NCI-H1930 (cell line): ENCODE results near the gene UBE2L5.

Experiments
- DNase-seq, 2 experiments: peaks; one replicate each; lab custom pipeline; 2025; lab: John Stamatoyannopoulos, UW

The UBE2L5 gene

DNA sequence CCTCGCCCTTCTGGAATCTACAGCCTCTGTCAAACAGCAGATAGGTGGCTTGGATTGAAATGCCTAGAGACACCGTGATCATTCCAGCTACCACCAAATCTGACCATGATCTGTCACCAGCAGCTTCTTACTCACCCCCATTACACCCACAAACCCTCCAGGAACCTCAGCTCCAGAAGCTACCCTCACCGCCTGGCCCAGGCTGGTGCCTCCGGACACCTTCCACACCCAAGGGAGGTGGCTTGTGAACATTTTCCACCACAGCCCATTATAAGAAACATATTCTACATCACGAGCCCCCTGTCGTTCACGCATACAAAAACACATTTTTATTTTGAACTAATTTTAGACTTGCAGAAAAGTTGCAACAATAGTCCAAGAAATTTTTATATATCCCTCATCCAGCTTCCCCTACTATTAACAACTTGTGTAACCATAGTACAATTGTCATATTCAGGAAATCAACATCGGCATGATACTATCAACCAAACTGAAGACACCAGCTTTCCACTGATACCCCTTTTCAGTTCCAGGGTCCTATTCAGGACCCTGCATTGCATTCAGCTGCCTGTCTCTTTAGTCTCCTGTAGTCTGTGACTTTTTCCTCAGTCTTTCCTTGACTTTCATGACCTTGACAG, 15.4 kb upstream of the UBE2L5 start:
- no peak for DNase-seq

DNA sequence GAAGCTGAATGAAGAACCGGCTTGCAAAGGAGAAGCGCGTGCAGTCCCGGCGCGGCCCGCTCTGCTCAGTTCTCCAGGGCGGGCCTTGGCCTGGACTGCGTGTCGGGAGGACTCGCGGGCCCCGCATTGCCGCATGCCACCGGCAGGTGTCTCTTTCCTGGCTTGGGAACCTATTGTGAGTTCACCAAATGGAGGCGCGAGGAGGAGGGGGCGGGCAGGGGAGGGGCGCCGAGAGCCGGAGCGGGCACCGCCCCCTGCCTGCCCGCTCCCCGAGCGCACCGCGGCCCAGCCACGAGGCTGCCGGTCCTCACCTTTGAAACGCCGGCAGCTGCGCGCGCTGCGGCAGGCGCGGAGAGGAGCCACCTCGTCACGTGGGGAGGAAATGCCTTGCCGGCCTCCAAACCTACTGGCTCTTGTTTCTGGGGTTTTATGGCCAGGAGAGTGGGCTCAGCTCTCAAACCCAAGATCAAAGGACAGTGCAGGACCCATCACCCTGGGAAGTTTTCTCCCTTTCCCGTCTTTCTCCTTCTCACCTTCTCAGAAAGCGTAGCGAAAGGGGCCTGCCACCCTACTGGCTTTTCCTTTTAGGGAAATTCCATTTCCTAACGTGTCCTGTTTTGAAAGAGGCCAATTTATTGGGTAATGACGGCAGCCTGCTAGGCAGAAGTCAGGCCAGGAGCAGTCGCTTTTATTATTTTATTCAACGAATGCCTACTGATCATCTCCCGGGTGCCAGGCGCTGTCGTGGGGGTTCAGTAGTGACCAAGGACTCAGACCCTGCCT, 13.8 kb upstream of the UBE2L5 start:
- DNase-seq, result peak; percentile 92 to 93

DNA sequence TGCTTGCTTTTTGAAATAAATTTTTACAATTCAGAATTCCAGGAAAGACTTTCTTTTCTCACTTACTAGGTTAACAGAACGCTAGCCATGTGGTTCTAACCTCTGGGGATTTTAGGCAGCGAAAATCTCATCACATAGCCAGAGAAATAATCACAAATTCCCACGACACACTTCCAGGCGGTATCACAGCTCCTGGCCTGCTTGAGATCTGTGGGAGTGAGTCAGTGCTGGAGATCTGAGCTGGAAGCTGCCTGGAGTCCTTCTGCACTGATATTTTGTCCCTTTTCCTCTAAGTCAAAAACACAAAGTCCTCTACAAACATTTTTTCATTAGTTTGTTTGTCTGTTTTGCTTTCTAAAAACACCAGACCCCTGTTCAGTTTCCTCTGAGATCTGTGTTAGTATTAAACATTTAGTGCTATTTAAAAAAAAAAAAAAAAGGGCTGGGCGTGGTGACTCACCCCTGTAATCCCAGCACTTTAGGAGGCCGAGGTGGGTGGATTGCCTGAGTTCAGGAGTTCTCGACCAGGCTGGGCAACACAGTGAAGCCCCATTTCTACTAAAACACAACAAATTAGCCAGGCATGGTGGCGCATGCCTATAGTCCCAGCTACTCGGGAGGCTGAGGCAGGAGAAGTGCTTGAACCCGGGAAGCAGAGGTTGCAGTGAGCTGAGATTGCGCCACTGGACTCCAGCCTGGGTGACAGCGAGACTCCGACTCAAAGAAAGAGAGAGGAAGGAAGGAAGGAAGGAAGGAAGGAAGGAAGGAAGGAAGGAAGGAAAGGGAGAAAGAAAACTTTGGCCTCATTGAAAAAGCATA, 12.2 kb upstream of the UBE2L5 start:
- no peak for DNase-seq

DNA sequence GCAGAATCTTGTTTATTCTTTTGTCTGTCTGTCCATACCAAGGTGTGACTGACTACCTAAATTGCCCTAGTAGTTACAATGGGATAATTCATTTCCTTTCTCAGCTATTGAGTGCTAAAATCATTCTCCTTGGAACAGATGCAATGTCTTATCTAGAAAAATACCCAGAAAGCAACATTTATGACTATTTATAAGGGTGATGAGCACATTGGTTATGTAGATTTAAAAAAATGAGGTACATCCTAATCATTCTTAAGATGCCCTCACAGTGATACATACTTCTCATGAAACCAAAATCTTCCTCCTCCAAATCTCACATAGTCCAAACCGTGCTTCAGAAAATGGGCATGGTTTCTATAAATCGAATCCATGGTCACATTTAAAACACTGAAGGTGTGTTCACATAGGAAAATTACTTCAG, 11.6 kb upstream of the UBE2L5 start:
- DNase-seq, result no peak

DNA sequence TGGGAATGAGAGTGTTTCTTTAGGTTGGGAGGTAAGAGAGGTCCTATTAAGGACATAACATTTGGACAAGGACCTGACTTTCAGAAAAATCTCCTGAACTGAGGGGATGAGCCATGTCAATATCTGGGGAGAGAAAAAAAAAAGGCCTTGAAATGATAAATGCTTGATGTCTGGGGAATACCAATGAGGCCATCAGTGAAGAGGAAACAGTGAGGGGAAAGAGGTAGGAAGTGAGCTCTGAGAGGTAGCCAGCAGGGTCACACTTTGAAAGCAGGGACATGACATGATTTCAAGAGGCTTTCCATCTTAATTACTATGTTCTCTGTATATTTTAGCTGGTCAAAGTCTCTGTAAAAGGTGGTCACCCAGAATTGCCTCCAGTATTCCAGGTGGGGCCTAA, 9.9 kb upstream of the UBE2L5 start:
- no peak for DNase-seq

DNA sequence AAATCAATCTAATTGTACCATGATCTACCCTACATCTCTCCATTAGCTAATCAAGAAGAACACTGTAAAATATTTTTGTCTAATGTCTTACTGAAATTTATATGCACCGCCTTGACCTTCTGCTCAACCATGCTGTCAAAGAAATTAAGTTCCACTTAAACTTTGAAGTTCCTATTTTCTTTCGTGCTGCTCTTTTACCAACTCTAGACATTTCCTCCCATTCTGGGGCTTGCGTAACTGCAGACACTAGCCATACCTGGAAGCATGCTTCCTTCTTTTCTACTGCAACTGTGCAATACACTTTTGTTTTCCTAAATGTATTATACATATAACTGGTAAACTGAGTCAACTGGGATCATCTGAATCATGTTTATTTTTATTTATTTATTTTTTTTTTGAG, 8.5 kb upstream of the UBE2L5 start:
- no peak for DNase-seq

DNA sequence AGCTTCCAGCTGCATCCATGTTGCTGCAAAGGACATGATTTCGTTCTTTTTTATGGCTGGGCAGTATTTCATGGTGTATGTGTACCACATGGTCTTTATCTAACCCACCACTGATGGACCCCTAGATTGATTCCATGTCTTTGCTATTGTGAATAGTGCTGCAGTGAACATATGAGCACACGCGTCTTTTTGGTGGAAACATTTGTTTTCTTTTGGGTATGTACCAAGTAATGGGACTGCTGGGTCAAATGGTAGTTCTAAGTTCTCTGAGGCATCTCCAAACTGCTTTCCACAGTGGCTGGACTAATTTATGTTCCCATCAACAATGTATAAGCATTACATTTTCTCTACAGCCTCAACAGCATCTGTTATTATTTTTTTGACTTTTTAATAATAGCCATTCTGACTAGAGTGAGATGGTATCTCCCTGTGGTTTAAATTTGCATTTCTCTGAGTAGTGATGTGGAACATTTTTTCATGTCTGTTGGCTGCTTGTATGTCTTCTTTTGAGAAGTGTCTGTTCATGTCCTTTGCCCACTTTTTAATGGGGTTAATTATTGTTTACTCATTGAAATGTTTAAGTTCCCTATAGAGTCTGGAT, 6.8 kb upstream of the UBE2L5 start:
- DNase-seq, result no peak

DNA sequence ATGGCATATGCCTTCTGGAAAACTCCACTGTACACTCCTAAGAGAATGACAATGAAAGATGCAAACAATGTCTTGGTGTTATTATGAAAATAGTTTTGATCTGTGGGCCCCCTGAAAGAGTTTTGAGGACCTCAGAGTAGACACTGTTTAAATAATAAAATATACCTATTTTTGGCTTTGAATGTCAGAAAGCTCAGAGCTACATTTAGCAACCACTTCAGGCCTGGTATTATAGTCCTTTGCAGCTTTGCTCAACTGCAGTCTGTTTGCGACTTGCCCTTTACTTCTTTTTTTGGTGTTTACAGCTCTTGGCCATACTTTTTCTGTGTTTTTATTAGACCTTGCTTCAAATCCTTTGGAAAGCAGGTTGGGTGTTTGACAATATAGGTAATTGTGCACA, 5.8 kb upstream of the UBE2L5 start:
- DNase-seq, result no peak

DNA sequence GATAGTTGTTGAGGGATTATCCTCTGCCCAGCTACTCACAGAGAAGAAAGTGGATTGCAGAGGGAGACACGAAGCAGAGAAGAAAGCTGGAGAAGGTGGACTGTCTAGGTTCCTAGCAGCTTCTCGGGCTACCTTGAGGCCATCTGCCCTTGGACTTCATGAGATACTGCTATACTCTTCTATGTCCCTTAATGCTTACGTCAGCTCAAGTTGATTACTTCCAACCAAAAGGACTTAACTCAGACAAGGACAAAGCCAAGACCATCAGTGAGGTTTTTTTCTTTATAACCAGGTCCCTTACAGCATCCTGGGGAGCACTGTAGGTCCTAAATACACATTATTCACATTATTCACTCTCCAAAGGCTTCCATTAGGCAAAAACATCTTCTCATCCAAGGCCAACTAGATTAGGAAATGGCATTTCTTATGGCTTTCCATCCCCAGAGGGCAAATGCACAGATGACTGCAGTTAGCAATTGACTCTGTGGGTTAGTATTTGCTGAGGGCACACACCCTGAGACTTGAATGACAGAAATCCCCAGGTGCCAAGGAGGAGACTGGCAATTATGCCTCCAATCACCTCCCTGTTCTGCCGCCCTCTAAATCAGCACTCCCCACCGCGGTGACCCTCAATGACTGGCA, 4.1 kb upstream of the UBE2L5 start:
- DNase-seq, result no peak

DNA sequence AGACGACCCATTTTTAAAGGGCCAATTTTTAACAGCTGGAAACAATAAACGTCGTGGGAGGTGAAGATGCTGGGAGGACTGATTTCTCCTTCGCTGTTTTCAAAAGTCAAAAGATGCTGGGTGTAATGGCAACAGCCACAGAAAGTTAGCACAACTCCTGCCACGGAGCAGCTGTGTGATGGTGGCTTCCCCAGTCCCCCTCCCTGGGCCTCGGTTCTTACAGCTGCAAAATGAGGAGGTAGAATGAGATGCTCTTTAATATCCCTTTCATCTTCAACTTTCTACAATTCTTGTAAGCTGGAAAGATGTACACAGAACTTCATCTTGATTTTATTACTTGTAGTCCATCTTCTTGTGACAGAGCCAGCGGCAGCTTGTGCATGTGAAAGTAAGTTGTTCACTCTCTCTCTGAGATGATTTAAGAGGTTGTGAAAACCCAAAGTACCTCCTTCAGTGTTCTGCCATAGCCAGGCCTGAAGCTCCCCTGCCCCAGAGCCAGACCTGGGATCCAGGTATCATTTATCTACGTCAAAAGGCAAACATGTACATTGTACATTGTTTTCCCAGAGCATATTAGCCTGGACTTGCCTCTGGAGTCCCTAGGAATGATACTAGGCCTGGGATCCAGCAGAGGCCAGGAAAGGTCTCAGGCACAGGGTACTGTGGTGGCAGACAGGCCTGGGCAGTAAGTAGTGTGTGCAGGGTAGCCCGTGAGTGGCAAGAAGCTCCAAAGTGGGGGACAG, 3.4 kb upstream of the UBE2L5 start:
- no peak for DNase-seq

DNA sequence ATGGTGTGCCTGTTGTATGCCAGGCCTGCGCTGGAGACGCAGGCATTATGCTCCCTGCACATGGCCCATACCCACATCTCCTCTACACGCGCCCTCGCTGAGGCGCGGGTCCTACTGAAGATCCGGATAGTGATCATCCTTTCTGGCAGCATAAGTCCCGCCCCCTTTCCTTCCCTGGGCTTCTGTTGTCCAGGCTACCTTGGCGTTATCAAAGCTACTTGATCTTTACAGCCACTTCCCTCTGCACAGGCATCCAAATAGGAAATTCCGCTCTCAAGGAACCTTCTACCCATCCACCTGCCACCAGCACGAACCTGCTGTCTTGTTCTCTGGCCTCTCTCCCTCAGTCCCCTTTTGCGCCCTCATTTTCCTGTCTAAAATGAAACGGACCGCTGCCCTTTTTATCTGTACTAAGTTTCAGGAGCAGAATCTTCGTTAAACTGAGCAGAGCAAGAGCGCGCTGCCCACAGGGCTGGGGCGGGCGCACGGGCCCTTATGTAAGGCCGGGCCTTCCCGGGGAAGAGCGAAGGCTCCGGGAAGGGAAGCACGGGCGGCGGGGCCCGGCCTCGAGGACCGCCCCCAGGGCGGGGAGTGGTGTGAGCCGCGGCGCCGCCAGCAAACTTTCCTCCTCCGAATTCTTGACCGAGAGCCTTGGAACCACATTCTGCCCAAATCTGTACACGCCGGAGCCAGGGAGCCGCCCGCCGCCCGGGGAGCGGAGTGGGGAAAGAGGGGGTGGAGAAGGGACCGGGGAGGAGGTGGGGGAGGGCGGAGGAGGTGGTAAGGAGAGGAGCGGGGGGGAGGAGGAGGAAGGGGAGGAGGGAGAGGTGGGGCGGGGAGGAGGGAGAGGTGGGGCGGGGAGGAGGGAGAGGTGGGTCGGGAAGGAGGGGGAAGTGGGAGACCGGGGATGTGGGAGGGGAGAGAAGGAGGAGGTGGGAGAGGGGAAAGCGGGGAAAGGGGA, 920 bp upstream of the UBE2L5 start:
- peak; percentile 33 to 36 for DNase-seq

DNA sequence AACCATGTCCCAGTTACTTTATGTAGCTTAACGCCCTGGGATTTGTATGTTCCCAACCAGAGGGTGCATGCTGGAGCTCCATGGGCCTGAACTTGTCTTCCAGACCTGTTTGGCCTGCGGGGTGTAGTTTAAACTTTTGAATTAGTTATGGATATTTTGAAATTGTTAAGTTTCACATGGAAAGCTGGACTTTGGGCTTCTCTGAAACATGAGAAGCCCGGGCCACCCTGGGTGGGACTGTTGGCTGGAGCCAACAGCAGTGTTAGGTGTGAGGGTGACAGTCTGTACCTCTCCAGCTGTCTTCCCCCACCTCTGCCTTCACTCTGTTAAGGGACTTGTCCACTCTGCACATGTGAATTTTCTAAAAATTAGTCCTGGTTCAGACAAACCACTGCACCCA, 1.6 kb downstream of the UBE2L5 start:
- no peak for DNase-seq

DNA sequence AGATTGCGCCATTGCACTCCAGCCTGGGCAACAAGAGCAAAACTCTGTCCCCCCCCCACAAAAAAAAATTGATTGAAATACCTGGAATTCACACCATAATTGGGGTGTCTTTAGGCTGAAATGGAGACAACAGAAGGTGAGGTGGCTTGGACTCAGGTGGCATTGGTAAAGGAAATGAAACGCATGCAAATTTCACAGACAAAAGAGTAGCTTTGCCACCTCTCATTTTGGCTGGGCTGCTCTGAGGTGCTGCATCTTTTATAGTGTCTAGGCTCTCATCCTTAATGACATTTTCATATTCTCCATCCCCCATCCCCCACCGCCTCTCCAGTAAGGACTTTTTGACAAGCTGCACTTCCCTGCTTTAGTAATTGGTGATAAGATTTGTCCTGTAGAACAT, 6.9 kb downstream of the UBE2L5 start:
- DNase-seq, result no peak

DNA sequence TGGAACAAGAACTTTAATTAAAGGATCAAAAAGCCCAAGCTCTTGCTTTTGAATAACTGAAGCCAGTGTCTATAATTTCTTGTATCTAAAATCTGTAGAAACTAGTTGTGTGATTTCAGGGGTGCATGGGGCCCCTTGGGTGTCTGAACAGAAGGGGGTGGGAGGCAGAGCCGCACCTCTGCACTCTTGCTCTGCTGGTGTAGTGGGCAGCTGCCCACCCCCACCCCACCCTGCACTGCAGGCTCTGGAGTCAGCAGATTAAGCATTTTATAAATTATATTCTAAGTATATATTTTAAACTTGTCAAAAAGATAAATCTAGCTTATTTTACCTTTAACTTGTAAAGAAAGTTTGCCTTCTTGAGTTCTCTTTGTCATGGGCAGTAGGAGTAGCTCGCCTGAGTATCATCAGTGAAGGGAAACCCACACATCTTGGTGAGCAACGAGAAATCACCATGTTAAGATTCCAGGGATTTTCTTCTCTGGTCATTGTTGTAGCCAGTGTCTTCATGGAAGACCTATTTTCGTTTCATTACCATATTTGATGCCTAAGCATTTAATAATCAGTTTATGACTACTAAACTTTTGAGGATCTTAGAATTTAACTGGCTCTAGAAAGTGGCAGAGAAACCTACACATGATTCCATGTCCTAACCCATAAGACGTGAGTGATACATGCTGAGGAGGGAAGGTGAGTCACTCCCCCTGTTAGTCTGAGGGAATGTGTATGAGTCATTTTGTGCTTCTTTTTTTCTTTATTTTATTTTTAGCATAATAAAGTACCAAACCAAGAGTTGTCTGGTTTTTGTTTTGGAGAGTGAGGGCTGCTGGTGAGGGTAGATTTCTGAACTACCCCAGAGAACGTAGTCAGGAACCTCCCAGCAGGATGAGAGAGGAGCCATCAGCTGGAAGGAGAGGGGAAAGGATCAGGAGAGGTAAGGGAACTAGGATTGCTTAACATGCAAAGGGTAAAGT, 7.7 kb downstream of the UBE2L5 start:
- no peak for DNase-seq

DNA sequence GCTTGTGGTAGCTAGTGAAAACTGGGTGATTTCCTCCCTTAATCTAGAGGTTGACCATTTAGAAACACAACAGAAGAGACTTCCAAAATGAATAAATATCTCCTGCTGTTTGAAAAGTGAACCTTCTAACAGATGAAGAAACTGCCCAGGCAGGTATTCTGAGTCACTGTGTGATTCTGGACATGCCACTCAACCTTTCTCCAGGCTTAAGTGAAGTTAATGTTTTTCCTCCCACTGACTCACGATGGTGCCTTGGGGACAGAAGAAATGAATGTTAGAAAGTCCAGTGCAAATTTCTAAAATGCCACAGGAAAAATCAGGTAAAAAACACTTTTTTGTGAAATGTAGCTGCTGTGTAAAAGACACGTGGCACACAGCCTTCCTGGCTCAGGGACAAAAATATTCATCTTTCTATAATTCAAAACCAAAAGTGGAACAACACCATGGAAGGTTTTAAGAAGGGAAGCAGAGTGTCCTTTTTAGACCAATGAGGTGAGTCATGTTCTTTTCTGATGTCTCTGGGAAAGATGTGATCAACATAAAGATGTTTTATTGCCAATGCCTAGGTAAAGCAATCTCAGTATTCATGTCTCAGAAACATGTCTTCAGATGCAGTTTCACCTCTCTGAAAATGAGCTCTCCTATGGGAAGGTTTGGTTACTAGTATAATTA, 9.1 kb downstream of the UBE2L5 start:
- DNase-seq, result no peak

DNA sequence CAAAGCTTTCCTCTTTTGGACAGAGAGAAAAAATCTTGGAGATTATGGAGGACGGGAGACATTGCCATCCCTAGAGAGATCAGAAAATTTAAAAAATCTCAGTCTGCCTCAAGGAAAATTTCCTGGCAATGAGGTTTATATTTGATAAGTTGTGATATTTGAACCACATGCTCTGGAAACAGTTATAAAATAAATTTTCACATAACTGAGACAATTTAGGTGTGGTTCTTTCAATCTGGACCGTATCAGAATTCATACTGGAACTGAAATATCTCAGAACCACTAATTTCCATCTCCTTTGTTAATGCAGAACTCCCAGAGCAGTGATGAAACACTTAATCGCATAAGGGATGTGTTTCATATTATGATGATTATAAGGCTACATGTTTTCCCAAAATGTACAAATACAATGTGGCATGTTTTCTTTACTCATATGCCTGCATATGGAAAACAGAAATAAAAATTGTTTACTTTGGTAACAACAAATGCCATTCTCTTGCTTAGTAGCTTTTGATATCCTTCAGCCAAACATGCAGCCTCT, 13.7 kb downstream of the UBE2L5 start:
- no peak for DNase-seq

DNA sequence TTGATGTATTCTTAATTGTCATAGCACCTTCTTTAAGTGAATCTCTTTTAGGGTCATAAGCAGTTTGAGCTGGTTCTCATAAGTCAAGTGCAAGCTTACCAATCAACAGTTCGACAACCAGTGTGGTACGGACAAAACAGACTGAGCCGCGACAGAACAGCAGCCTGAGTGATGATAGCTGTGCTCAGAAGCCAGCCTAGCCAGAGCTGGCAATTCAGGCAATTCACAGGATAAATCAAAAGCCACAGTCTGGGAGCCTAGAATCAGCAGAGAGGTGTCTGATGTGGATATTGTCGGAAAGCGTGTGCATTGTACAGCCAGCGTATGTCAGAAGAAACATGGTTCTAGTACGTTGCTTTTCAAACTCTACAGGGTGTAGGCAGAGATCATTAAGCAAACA, 14.9 kb downstream of the UBE2L5 start:
- no peak for DNase-seq

DNA sequence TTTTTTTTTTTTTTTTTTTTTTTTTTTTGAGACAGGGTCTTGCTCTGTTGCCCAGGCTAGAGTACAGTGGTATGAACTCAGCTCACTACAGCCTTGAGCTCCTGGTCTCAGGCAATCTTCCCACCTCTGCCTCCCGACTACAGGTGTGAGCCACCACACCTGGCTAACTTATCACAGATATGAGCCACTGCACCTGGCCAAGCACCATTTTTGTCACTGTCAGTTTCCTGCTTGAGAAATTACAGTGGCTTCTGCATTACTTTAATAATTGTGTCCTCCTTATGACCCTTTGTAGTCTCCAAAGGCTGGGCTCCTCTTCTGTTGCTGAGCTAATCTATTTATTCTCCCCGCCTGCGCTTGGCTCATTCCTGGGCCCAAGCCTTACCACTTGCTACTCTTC, 16.0 kb downstream of the UBE2L5 start:
- DNase-seq, result no peak
